Measurements from ENCODE around the gene GDF3. TPM values are rescaled to one million over a fixed set of nuclear protein-coding genes. Genes with fewer than 3 reads are reported as not detected.

The GDF3 gene
- total and polyA plus RNA-seq, 2 experiments from 2014 or later, result 15.3 to 31.7 TPM

- no peaks in the 10 kb centered on the region for H4K20me1 ChIP-seq (replicated peaks; ENCODE audit: insufficient read depth)
- H3K27me3 ChIP-seq (ENCODE audit: insufficient read depth), result no peaks in the 10 kb centered on the region
- Mint-ChIP-seq H3K4me3 (no peak overlapping the region), H3K4me1 (peaks cover 16% of the 10 kb centered on the region), H3K36me3 (ENCODE audit: low read depth) (peaks cover 8% of the 10 kb centered on the region), H3K27me3 (ENCODE audit: insufficient read depth, low read depth, poor library complexity) (no peaks in the 10 kb centered on the region), H3K27ac (no peak overlapping the region), H3K9me3 (no peaks in the 10 kb centered on the region; the same call in 2 of the 3 replicates)
- H3K4me2 ChIP-seq, result no peak overlapping the region
- no peak for ATAC-seq
- H3K36me3 ChIP-seq (ENCODE audit: insufficient read depth), result no peaks in the 10 kb centered on the region
- no peaks in the 10 kb centered on the region for H3F3A ChIP-seq (replicated peaks; ENCODE audit: low read depth)
- H3K4me3 ChIP-seq, result no peak overlapping the region
- H3K9me2 ChIP-seq (ENCODE audit: insufficient read depth), result no peaks in the 10 kb centered on the region
- H3K79me2 ChIP-seq (replicated peaks; ENCODE audit: insufficient read depth), result no peaks in the 10 kb centered on the region
- H3K4me1 ChIP-seq (ENCODE audit: insufficient read depth), result peaks cover 11% of the 10 kb centered on the region
- DNase-seq (ENCODE audit: low spot score), result no peak
- no peak overlapping the region for H3K27ac ChIP-seq (ENCODE audit: low read depth)
- TF ChIP-seq STAT1 (IDR thresholded peaks at IDR 0.05; ENCODE audit: unreplicated experiment) (no peak), JUNB (IDR thresholded peaks at IDR 0.05; ENCODE audit: unreplicated experiment) (no peak), POLR2AphosphoS5 (IDR thresholded peaks at IDR 0.05; ENCODE audit: low read depth) (no peak), ZNF462 (CRISPR knock-in tag; IDR thresholded peaks at IDR 0.05) (no peak), NANOG (IDR thresholded peaks at IDR 0.05; ENCODE audit: borderline replicate concordance) (no peak), ZNF114 (CRISPR knock-in tag; IDR thresholded peaks at IDR 0.05) (no peak), REST (IDR thresholded peaks at IDR 0.05; ENCODE audit: unreplicated experiment) (no peak), EZH2 (IDR thresholded peaks at IDR 0.05; ENCODE audit: low read depth, unreplicated experiment) (no peak), CTCF (conservative IDR thresholded peaks at IDR 0.05; ENCODE audit: low read depth in 2 of 2) (no peak), ZNF331 (CRISPR knock-in tag; IDR thresholded peaks at IDR 0.05; ENCODE audit: low read depth) (no peak), CREB1 (CRISPR knock-in tag; IDR thresholded peaks at IDR 0.05; ENCODE audit: low read depth) (no peak), ETS1 (IDR thresholded peaks at IDR 0.05) (no peak)
- H2AFZ ChIP-seq, result no peak overlapping the region
These were observed 34.2 kb upstream of the GDF3 start for GRCh38 chr12:7729746-7730145.
